Glomerular endothelial cell (primary cell): Measurements from ENCODE around the gene PRSS48. TPM values are rescaled to one million over a fixed set of nuclear protein-coding genes. Genes with fewer than 3 reads are reported as not detected.
A peak's percentile ranks its signal among the peaks of the same experiment; 100 is the strongest.
"Not testable (repeated sequence)": the region's sequence is repeated elsewhere in the genome, so short reads cannot be mapped to it uniquely, and the experiment has no call there.

Experiments
- DNase-seq: peaks from one replicate; pipeline ENCODE4 v3.0.0-alpha.2; 2011; ENCODE audit warnings: low read depth, low spot score; ENCODE audit errors: extremely low read depth
- total RNA-seq: library from RNA; depleted of rRNA; stranded (reverse); fragments of >200 nt; gene quantifications from 2 replicates; pipeline ENCODE4 v1.2.3, GENCODE V29; 2015

The PRSS48 gene
- total RNA-seq, 1 donor from 2014 or later, result not detected

- DNase-seq, result no peak
Observed at GRCh38 chr4:151259752-151260151, 17.2 kb upstream of the PRSS48 start.

GRCh38 chr4:151260526-151260925 is 16.4 kb upstream of the PRSS48 start:
- DNase-seq, result no peak

GRCh38 chr4:151263455-151263854 is 13.5 kb upstream of the PRSS48 start:
- no peak for DNase-seq

GRCh38 chr4:151266497-151266896 is 10.5 kb upstream of the PRSS48 start:
- no peak for DNase-seq

- no peak for DNase-seq
Observed at GRCh38 chr4:151267104-151267503, 9.9 kb upstream of the PRSS48 start.

- DNase-seq, result no peak
Observed at GRCh38 chr4:151267822-151268535, 9.0 kb upstream of the PRSS48 start.

- not testable (repeated sequence) for DNase-seq
Observed at GRCh38 chr4:151268905-151269304, 8.1 kb upstream of the PRSS48 start.

GRCh38 chr4:151284534-151285245 is 7.7 kb downstream of the PRSS48 start:
- peak; percentile 58 for DNase-seq

- DNase-seq, result no peak
Observed at GRCh38 chr4:151287409-151287808, 10.4 kb downstream of the PRSS48 start.

- DNase-seq, result no peak
Observed at GRCh38 chr4:151291485-151291884, 14.5 kb downstream of the PRSS48 start.

- no peak for DNase-seq
Observed at GRCh38 chr4:151292038-151292437, 15.1 kb downstream of the PRSS48 start.

GRCh38 chr4:151294833-151295496 is 18.0 kb downstream of the PRSS48 start:
- DNase-seq, result no peak

- no peak for DNase-seq
Observed at GRCh38 chr4:151296227-151296626, 19.3 kb downstream of the PRSS48 start.

- no peak for DNase-seq
Observed at GRCh38 chr4:151297170-151297569, 20.2 kb downstream of the PRSS48 start.

GRCh38 chr4:151302432-151302831 is 25.5 kb downstream of the PRSS48 start:
- DNase-seq, result no peak

- DNase-seq, result no peak
Observed at GRCh38 chr4:151304226-151304625, 27.3 kb downstream of the PRSS48 start.

- no peak for DNase-seq
Observed at GRCh38 chr4:151304755-151305154, 27.8 kb downstream of the PRSS48 start.

- DNase-seq, result no peak
Observed at GRCh38 chr4:151310124-151310728, 33.3 kb downstream of the PRSS48 start.

GRCh38 chr4:151313306-151314009 is 36.5 kb downstream of the PRSS48 start:
- DNase-seq, result no peak

GRCh38 chr4:151314010-151314355 is 37.0 kb downstream of the PRSS48 start:
- no peak for DNase-seq

GRCh38 chr4:151314479-151314878 is 37.5 kb downstream of the PRSS48 start:
- DNase-seq, result no peak
